DND-41 (cell line): ENCODE data around the gene CCDC159.
"Not testable (repeated sequence)": the region's sequence is repeated elsewhere in the genome, so short reads cannot be mapped to it uniquely, and the experiment has no call there.

ENCODE experiments used
- ATAC-seq: fragments of 200-7000 bp; cut with Tn5 transposase; 3 replicates; pipeline ENCODE4 v1.9.1; 2021; ENCODE audit warnings: low read depth; ENCODE audit not compliant: insufficient read depth
- DNase-seq: peaks from one replicate; pipeline ENCODE4 v3.0.0-alpha.2; 2020
- H2AFZ ChIP-seq: 2 replicates; pipeline ENCODE4 v1.6.0; 2012; ENCODE audit warnings: low read depth, low read length
- H3K27ac ChIP-seq: 2 replicates; pipeline ENCODE4 v1.5.1; 2012; ENCODE audit warnings: low read length, inconsistent platforms
- H3K27me3 ChIP-seq: fragments of 200-600 bp; sonication (generic); 2 replicates; pipeline ENCODE4 v1.6.0; 2012; ENCODE audit warnings: low read length, mild to moderate bottlenecking, inconsistent platforms; ENCODE audit not compliant: insufficient read depth, poor library complexity
- H3K36me3 ChIP-seq: 2 replicates; pipeline ENCODE4 v1.5.1; 2012; ENCODE audit warnings: low read length, inconsistent platforms; ENCODE audit not compliant: insufficient read depth
- H3K4me1 ChIP-seq: 2 replicates; pipeline ENCODE4 v1.5.1; 2012; ENCODE audit warnings: mild to moderate bottlenecking, low read length; ENCODE audit not compliant: insufficient read depth
- H3K4me2 ChIP-seq: 2 replicates; pipeline ENCODE4 v1.6.0; 2012; ENCODE audit warnings: mild to moderate bottlenecking, moderate library complexity, low read length, inconsistent platforms; ENCODE audit not compliant: insufficient read depth
- H3K4me3 ChIP-seq, 2 experiments: fragments of 200-600 bp in 1 of 2; shearing (Covaris generic) in 1 of 2; 2 replicates each; pipeline ENCODE4 v1.5.1; 2012 to 2016; ENCODE audit warnings: inconsistent platforms in 2 of 2, low read length in 2 of 2, mild to moderate bottlenecking in 2 of 2, low read depth in 1 of 2, moderate library complexity in 1 of 2
- H3K79me2 ChIP-seq: 2 replicates; pipeline ENCODE4 v1.6.0; 2012; ENCODE audit warnings: low read length, inconsistent platforms; ENCODE audit not compliant: insufficient read depth
- H3K9ac ChIP-seq: 2 replicates; pipeline ENCODE4 v1.6.0; 2012; ENCODE audit warnings: low read depth, mild to moderate bottlenecking, inconsistent platforms, low read length, moderate library complexity
- H3K9me3 ChIP-seq: 2 replicates; pipeline ENCODE4 v1.5.1; 2012; ENCODE audit warnings: low read length, moderate library complexity, mild to moderate bottlenecking, inconsistent platforms; ENCODE audit not compliant: insufficient read depth, severe bottlenecking
- H4K20me1 ChIP-seq: 2 replicates; pipeline ENCODE4 v1.6.0; 2012; ENCODE audit warnings: low read length; ENCODE audit not compliant: insufficient read depth
- CTCF ChIP-seq: IDR thresholded peaks from 2 replicates; pipeline ENCODE4 v1.5.1; 2012; ENCODE audit warnings: borderline replicate concordance, low read length, moderate library complexity, mild to moderate bottlenecking; ENCODE audit not compliant: poor library complexity, severe bottlenecking; ENCODE audit errors: extremely low read depth
- EZH2 ChIP-seq: IDR thresholded peaks from 3 replicates; pipeline ENCODE4 v1.6.1; 2012; ENCODE audit warnings: borderline replicate concordance, low read depth, mild to moderate bottlenecking, moderate library complexity, low read length, inconsistent platforms; ENCODE audit not compliant: severe bottlenecking

Gene CCDC159

DNA sequence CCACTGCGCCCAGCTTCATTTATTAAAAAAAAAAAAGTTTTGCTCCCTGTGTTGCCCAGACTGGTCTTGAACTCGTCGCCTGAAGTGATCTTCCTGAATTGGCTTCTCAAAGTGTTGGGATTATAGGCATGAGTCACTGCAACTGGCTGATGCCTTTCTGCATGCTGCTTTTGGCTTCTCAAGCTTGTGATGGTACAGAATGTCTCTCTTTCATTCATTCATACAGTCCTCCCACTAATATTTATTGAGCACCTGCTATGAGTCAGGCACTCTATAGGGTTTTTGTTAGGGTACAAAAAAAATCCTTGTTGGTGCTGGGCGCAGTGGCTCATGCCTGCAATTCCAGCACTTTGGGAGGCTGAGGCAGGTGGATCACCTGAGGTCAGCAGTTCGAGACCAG is 41.4 kb upstream of the CCDC159 start:
- TF ChIP-seq EZH2 = no peak
- no peak for TF ChIP-seq CTCF
- no peak overlapping the region for H2AFZ ChIP-seq
- no peak overlapping the region for H3K27ac ChIP-seq
- H3K36me3 ChIP-seq = no peaks in the 10 kb centered on the region
- no peak overlapping the region for H3K9ac ChIP-seq
- H3K4me2 ChIP-seq = no peak overlapping the region
- H3K79me2 ChIP-seq = no peaks in the 10 kb centered on the region
- no peak overlapping the region for H3K4me3 ChIP-seq
- ATAC-seq (no peak), DNase-seq (no peak)
- no peaks in the 10 kb centered on the region for H4K20me1 ChIP-seq
- peaks cover 3% of the 10 kb centered on the region; the same call in 1 of the 2 replicates for H3K4me1 ChIP-seq
- no peaks in the 10 kb centered on the region for H3K9me3 ChIP-seq
- H3K27me3 ChIP-seq = no peaks in the 10 kb centered on the region

DNA sequence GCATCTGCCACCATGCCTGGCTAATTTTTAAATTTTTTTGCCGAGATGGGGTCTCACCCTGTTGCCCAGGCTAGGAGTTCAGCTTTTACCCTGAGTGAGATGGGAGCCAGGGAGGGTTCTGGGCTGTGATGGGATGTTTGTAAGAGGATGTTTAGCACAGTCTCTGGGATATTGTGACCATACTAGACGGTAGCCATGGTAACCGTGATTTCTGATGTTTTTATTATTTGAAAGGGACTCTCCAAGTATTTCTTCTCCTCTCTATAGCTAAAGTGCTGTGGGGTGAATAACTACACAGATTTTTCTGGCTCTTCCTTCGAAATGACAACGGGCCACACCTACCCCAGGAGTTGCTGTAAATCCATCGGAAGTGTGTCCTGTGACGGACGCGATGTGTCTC is 40.0 kb upstream of the CCDC159 start:
- H3K79me2 ChIP-seq = no peaks in the 10 kb centered on the region

DNA sequence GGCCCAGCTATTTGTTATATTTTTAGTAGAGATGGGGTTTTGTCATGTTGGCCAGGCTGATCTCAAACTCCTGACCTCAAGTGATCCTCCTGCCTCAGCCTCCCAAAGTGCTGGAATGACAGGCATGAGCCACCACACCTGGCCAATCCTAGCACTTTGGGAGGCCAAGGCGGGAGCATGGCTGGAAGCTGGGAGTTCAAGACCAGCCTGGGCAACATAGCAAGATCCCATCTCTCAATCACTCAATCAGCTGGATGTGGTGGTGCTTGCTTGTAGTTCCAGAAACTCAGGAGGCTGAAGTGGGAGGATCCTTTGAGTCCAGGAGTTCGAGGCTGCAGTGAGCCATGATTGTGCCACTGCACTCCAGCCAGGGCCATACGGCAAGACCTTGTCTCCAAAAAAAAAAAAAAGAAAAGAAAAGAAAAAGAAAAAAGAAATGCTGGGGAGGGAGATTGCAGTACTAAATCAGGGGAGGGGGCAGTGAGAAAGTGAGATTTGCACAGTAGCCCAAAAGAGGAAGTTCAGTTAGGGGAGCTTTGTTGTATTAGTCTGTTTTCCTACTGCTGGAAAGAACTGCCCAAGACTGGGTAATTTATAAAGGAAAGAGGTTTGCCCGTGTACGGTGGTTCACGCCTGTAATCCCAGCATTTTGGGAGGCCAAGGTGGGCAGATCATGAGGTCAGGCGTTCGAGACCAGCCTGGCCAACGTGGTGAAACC is 25.9 kb upstream of the CCDC159 start:
- not testable (repeated sequence) for H3K79me2 ChIP-seq, H3K27ac ChIP-seq, H3K4me3 ChIP-seq, H3K9me3 ChIP-seq, H3K9ac ChIP-seq, H3K4me2 ChIP-seq, H2AFZ ChIP-seq, H4K20me1 ChIP-seq, H3K36me3 ChIP-seq, H3K27me3 ChIP-seq, DNase-seq, ATAC-seq
- peaks cover 76% of the 10 kb centered on the region for H3K4me1 ChIP-seq

More for the DNA sequence above, 40.0 kb upstream of the CCDC159 start:
- Histone ChIP-seq H3K27me3 (no peaks in the 10 kb centered on the region), H3K4me1 (no peaks in the 10 kb centered on the region), H3K4me3 (no peak overlapping the region), H4K20me1 (no peaks in the 10 kb centered on the region), H3K9me3 (no peaks in the 10 kb centered on the region), H3K4me2 (no peak overlapping the region), H3K9ac (no peak overlapping the region), H3K36me3 (no peaks in the 10 kb centered on the region), H3K27ac (no peak overlapping the region), H2AFZ (no peak overlapping the region)
- no peak for DNase-seq
- ATAC-seq = no peak
- no peak for TF ChIP-seq EZH2
- no peak for TF ChIP-seq CTCF

- Histone ChIP-seq H3K4me2 (no peak overlapping the region), H3K9me3 (no peaks in the 10 kb centered on the region), H3K27me3 (no peaks in the 10 kb centered on the region), H3K36me3 (peaks cover 8% of the 10 kb centered on the region), H4K20me1 (no peaks in the 10 kb centered on the region), H3K4me3 (no peak overlapping the region), H3K27ac (peak overlapping the region; percentile 99), H3K79me2 (no peaks in the 10 kb centered on the region), H3K4me1 (peaks cover 76% of the 10 kb centered on the region), H2AFZ (no peak overlapping the region), H3K9ac (no peak overlapping the region; the same call in 1 of the 2 replicates)
- DNase-seq (peak; percentile 31), ATAC-seq (no peak)
- no peak for TF ChIP-seq EZH2
- peak; percentile 39 for TF ChIP-seq CTCF
Observed at GRCh38 chr19:11321191-11322126, 24.9 kb upstream of the CCDC159 start.
